Suprapubic skin (tissue), 4 donors: ENCODE data around the gene FNBP1. TPM values are rescaled to one million over a fixed set of nuclear protein-coding genes. Genes with fewer than 3 reads are reported as not detected.
"Not testable (repeated sequence)": the region's sequence is repeated elsewhere in the genome, so short reads cannot be mapped to it uniquely, and the experiment has no call there.

ENCODE experiments used
- DNase-seq, 2 donors: peaks; one replicate each; pipeline ENCODE4 v3.0.0-alpha.2; 2019; ENCODE audit warnings: low spot score in 2 of 2
- H3K27ac ChIP-seq: fragments of 200-600 bp; sonication (generic); one replicate; pipeline ENCODE4 v1.5.1; 2019
- H3K27me3 ChIP-seq: fragments of 200-600 bp; sonication (generic); one replicate; pipeline ENCODE4 v1.5.1; 2019
- H3K36me3 ChIP-seq: fragments of 200-600 bp; sonication (generic); one replicate; pipeline ENCODE4 v1.5.1; 2019
- H3K4me1 ChIP-seq: fragments of 200-600 bp; sonication (generic); one replicate; pipeline ENCODE4 v1.5.1; 2019
- H3K4me3 ChIP-seq: fragments of 200-600 bp; sonication (generic); one replicate; pipeline ENCODE4 v1.5.1; 2019; ENCODE audit warnings: mild to moderate bottlenecking
- H3K9me3 ChIP-seq: fragments of 200-600 bp; sonication (generic); one replicate; pipeline ENCODE4 v1.5.1; 2019
- CTCF ChIP-seq, 2 donors: fragments of 200-600 bp in 1 of 2; fragments of 450-650 bp in 1 of 2; sonication (generic) in 1 of 2; IDR thresholded peaks; one replicate each; pipeline ENCODE4 v1.5.1; 2016 to 2019; ENCODE audit warnings: antibody characterized with exemption in 2 of 2, mild to moderate bottlenecking in 1 of 2, moderate library complexity in 1 of 2
- EP300 ChIP-seq: sonication (generic); formaldehyde crosslinking; IDR thresholded peaks from one replicate; pipeline ENCODE4 v1.6.1; 2017; ENCODE audit warnings: antibody characterized with exemption
- POLR2A ChIP-seq, 2 donors: fragments of 450-650 bp; IDR thresholded peaks; one replicate each; pipeline ENCODE4 v1.6.1; 2017; ENCODE audit warnings: antibody characterized with exemption in 2 of 2, mild to moderate bottlenecking in 2 of 2, moderate library complexity in 2 of 2
- POLR2AphosphoS5 ChIP-seq, 3 donors: sonication (generic); formaldehyde crosslinking; IDR thresholded peaks; one replicate each; pipeline ENCODE4 v1.6.1; 2017; ENCODE audit warnings: antibody characterized with exemption in 3 of 3
- WGBS: methylation state at CpG from one replicate; pipeline ENCODE4 v1.1.5; 2018; 5-methylcytosine and 5-hydroxymethylcytosine counted together
- total RNA-seq, 4 donors: library from RNA; depleted of rRNA; stranded (reverse); fragments of >200 nt; gene quantifications; one replicate each; pipeline ENCODE4 v1.1.0, GENCODE V29; 2016

The FNBP1 gene
- total RNA-seq, 4 donors from 2014 or later = 23.7 to 50.5 (median 43.3) TPM

GRCh38 chr9:129981180-129981907 is 61.6 kb downstream of the FNBP1 start:
- 78% methylated on average over 15 of the region's 15 CpGs for WGBS
- peak in 1 of 2 donors; percentile 78 for DNase-seq
- Histone ChIP-seq H3K9me3 (no peaks in the 10 kb centered on the region), H3K36me3 (peaks cover 20% of the 10 kb centered on the region), H3K27me3 (no peaks in the 10 kb centered on the region), H3K4me3 (no peak overlapping the region), H3K4me1 (peaks cover 5% of the 10 kb centered on the region), H3K27ac (no peak overlapping the region)
- TF ChIP-seq POLR2AphosphoS5 (IDR thresholded peaks at IDR 0.05) = no peak
- no peak for TF ChIP-seq EP300
- TF ChIP-seq POLR2A (IDR thresholded peaks at IDR 0.05) = no peak
- TF ChIP-seq CTCF (IDR thresholded peaks at IDR 0.05) = no peak

- not testable (repeated sequence) for H3K9me3 ChIP-seq, H3K4me3 ChIP-seq, H3K4me1 ChIP-seq, H3K27ac ChIP-seq, H3K27me3 ChIP-seq, DNase-seq
- WGBS = over 99% methylated on average over 9 of the region's 9 CpGs
- peaks cover 29% of the 10 kb centered on the region for H3K36me3 ChIP-seq
Measured at GRCh38 chr9:129980224-129980623, 62.8 kb downstream of the FNBP1 start.

- Histone ChIP-seq H3K9me3 (no peaks in the 10 kb centered on the region), H3K27me3 (no peaks in the 10 kb centered on the region), H3K27ac (no peak overlapping the region), H3K36me3 (peaks cover 31% of the 10 kb centered on the region), H3K4me3 (no peak overlapping the region), H3K4me1 (peaks cover 2% of the 10 kb centered on the region)
- WGBS = 69% methylated on average over 8 of the region's 8 CpGs
- DNase-seq = no peak
- TF ChIP-seq EP300 (no peak), CTCF (IDR thresholded peaks at IDR 0.05) (no peak), POLR2A (IDR thresholded peaks at IDR 0.05) (no peak), POLR2AphosphoS5 (IDR thresholded peaks at IDR 0.05) (no peak)
Measured at GRCh38 chr9:129979071-129979745, 63.8 kb downstream of the FNBP1 start.

- 91% methylated on average over 4 of the region's 4 CpGs for WGBS
- Histone ChIP-seq H3K9me3 (no peaks in the 10 kb centered on the region), H3K27me3 (no peaks in the 10 kb centered on the region), H3K27ac (no peak overlapping the region), H3K36me3 (peaks cover 37% of the 10 kb centered on the region), H3K4me1 (peaks cover 10% of the 10 kb centered on the region), H3K4me3 (no peak overlapping the region)
- TF ChIP-seq CTCF (IDR thresholded peaks at IDR 0.05) (no peak), POLR2A (IDR thresholded peaks at IDR 0.05) (no peak), POLR2AphosphoS5 (IDR thresholded peaks at IDR 0.05) (no peak), EP300 (no peak)
- DNase-seq = no peak
Measured at GRCh38 chr9:129972816-129973215, 70.2 kb downstream of the FNBP1 start.

GRCh38 chr9:129968690-129969485 is 74.1 kb downstream of the FNBP1 start:
- Histone ChIP-seq H3K27me3 (no peaks in the 10 kb centered on the region), H3K4me3 (no peak overlapping the region), H3K36me3 (peaks cover 25% of the 10 kb centered on the region), H3K4me1 (peaks cover 20% of the 10 kb centered on the region), H3K27ac (peak overlapping the region; percentile 19), H3K9me3 (no peaks in the 10 kb centered on the region)
- WGBS = 26% methylated on average over 4 of the region's 4 CpGs
- no peak for DNase-seq
- TF ChIP-seq POLR2AphosphoS5 (IDR thresholded peaks at IDR 0.05) (peak in 1 of 3 donors; percentile 50), CTCF (IDR thresholded peaks at IDR 0.05) (no peak)
